ENCODE measurements around the gene LRP8.

DNA sequence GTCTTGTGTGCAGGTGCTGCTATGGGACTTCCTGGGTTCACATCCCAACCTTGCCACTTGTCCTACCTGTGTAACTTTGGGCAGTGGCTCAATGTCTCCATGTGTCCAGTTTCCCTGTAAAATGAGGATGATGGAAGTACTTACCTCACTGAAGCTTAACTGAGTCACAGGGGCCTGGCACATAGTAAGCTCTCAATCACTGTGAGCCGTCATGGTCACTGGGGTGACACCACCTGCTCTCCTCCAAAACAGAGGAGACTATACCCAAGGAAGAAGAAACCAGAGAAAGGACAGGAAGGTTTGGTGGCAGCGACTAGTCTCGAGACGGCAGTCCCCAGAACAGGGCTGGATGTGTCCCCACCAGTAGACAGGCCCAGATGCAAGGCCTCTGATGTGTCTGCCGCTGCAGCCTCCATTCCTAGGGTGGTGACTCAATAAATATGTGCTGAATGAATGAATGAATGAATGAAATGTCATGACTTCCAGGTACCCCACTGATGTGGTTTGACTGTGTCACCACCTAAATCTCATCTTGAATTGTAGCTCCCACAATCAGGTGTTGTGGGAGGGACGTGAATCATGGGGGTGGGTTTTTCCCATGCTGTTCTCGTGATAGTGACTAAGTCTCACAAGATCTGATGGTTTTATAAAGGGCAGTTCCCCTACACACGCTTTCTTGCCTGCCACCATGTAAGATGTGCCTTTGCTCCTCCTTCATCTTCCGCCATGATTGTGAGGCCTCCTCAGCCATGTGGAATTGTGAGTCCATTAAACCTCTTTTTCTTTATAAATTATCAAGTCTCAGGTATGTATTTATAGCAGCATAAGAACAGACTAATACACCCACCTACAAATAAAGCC lies 13.0 kb upstream of the LRP8 start:
- TF ChIP-seq, protein P1, sequence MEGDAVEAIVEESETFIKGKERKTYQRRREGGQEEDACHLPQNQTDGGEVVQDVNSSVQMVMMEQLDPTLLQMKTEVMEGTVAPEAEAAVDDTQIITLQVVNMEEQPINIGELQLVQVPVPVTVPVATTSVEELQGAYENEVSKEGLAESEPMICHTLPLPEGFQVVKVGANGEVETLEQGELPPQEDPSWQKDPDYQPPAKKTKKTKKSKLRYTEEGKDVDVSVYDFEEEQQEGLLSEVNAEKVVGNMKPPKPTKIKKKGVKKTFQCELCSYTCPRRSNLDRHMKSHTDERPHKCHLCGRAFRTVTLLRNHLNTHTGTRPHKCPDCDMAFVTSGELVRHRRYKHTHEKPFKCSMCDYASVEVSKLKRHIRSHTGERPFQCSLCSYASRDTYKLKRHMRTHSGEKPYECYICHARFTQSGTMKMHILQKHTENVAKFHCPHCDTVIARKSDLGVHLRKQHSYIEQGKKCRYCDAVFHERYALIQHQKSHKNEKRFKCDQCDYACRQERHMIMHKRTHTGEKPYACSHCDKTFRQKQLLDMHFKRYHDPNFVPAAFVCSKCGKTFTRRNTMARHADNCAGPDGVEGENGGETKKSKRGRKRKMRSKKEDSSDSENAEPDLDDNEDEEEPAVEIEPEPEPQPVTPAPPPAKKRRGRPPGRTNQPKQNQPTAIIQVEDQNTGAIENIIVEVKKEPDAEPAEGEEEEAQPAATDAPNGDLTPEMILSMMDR (IDR thresholded peaks at IDR 0.05), result no peak
- TF ChIP-seq EZH2 (IDR thresholded peaks at IDR 0.05), result no peak
- TF ChIP-seq EZH2phosphoT487 (IDR thresholded peaks at IDR 0.05), result no peak
